HG02870 (cell line): ENCODE results near the gene GLIS1.
"Not testable (repeated sequence)": the region's sequence is repeated elsewhere in the genome, so short reads cannot be mapped to it uniquely, and the experiment has no call there.

Experiments
- ATAC-seq: cut with Tn5 transposase; IDR thresholded peaks from one replicate; pipeline ENCODE4 v1.9.1; 2021; ENCODE audit warnings: mild to moderate bottlenecking, moderate library complexity; ENCODE audit not compliant: unreplicated experiment

Gene GLIS1

GRCh38 chr1:53572065-53572814 lies 166.7 kb downstream of the GLIS1 start:
- ATAC-seq: no peak

DNA sequence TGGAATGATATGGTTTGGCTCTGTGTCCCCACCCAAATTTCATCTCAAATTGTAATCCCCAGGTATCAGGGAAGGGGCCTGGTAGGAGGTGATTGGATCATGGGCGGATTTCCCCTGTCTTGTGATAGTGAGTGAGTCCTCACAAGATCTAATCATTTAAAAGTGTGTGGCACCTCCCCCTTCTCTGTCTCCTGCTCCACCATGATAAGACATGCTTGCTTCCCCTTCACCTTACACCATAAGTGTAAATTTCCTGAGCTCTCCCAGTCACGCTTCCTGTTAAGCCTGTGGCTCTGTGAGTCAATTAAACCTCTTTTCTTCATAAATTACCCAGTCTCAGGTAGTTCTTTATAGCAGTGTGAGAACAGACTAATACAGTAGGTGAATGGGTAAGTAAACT lies 170.4 kb downstream of the GLIS1 start:
- no peak for ATAC-seq

DNA sequence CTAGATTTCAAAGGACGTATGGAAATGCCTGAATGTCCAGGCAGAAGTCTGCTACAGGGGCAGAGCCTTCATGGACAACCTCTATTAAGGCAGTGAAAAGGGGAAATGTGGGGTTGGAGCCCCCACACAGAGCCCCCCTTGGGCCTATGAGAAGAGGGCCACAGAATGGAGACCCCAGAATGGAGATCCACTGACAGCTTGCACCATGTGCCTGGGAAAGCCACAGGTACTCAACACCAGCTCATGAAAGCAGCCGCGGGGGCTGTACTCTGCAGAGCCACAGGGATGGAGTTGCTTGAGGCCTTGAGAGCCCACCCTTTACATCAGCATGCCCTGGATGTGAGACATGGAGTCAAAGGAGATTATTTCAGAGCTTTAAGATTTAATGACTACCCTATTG lies 171.1 kb downstream of the GLIS1 start:
- no peak for ATAC-seq

DNA sequence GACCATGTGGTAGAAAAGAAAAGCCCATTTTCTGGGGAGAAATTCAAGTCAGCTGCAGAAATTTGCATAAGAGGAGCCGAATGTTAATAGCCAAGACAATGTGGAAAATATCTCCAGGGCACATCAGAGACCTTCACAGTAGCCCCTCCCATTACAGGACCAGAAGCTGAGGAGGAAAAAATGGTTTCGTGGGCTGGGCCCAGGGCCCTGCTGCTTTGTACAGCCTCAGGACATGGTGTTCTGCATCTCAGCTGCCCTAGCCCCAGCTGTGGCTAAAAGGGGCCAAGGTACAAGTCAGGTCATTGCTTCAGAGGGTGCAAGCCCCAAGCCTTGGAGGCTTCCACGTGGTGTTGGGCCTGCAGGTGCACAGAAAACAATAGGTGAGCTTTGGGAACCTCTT lies 171.5 kb downstream of the GLIS1 start:
- no peak for ATAC-seq

GRCh38 chr1:53563611-53564010 lies 175.4 kb downstream of the GLIS1 start:
- ATAC-seq: no peak

GRCh38 chr1:53562981-53563379 lies 176.0 kb downstream of the GLIS1 start:
- no peak for ATAC-seq

DNA sequence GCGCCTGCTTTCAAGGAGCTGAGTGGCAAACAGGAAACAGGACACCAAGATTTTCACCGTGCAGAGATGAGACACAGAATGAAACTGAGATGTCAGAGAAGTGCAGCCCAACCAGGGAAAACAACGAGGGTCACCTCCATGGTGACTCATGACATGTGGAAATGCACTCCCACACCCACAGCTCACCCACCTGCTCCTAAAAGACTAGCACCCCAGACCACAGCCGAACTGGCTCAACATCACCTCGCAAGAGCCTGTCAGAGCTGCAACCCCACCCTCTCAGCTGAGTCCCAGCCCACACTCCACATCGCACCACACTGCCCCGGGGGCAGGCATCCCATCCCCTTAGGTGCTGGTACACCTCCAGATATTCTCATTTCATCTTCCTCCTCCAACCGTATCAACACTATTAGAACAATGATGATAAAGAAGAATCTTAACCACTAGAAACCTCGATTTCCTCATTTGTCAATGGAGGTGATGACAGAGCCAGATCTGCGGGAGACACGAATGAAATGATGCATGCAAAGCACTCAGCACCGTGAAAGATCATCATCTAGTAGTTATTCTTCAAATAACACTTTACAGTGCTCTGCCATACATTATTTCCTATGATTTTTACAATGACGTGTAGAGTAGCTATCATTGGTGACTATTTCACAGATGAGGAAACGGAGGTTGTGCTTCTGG lies 176.5 kb downstream of the GLIS1 start:
- no peak for ATAC-seq

- ATAC-seq: no peak
These were observed 177.4 kb downstream of the GLIS1 start for GRCh38 chr1:53561503-53562105.

DNA sequence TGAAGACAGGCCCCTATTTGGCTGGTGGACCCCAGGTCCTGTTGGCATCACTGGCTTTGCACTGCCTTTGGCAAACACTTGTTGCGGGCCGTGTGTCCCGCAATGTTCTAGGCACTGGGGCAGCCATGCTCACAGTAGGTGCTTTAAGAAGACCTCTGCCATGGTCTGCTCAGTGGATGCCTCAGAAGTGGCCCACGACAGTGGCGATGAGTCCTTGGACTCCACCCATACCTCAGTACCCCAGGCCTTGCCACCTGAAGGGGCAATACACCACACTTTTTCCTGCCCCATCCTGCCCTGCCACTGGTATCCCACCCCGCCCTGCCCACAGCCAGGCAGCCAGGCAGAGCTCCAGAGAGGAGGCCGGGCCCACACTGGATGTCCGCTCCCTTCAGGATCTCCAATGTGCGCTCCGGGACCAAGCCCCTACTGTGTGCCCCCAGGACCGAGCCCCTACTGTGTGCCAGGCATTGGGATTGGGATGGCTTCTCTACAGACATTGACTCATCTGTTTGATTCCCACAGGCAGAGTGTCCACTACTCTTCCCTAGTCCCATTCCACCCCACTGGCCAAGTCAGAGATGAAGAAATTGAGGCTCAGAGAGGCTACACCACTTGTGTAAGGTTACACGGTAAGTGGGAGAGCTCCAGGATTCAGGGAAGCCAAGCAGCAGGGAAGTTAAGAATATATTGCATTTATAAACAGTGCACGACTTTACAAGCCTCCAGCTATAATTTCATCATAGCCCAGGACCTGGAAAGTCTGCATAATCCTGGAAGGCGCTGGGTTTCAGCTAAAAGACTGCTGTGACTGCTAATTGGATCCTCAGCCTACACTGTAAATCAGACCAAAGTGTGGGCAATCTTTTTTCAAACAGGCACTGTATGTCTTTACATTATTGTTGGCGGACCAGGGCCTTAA lies 178.1 kb downstream of the GLIS1 start:
- ATAC-seq: no peak

DNA sequence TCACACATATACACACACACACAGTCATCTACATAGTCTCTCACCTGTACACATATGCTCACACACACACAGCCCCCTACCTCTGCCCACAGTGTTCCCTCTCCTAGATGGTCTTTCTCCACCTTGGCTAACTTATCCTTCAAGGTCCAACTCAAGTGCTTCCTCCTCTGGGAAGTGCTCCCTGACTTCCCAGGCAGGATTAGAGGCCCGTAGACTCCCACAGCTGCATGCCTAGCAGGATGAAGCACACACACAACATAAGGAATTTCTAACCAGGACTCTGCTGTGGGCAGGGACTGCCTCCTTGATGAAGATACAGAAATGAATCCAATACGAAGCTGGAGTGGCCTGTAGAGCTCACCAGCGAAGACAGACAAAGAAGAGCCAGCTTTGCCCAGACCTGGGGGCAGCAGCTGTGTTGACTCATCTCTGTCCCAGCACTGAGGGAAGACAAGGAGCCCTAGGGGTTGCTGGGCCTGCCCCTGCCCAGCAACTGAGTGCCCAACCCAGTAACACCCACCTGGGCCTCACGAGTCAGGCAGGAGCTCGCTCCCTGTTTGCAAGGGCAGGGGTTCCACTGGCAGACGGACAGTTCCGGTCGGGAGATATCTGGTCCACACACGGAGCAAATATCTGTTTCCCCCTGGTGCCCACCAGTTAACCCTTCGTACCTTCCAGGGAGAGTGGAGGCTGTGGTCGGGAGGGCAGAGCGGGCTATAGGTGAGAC lies 178.9 kb downstream of the GLIS1 start:
- no peak for ATAC-seq

DNA sequence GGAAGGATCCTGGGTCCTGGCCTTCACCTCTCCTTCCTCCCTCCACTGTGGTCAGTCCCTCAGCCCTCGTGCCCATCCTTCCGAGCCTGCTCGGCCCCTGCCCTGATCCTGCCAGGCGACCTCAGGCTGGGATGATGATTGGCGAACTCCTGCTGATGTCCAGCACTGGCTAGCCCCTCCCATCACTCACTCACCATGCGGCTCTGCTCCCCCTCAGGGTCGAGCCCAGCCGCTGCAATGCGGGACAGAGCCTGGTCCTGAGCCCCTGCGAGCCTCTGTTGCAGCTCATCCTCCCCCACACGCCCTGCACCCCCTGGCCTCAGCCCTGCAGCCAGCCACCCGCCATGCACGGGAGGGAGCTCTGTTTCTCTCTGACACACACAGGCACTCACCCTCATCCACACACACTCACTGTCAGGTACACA lies 179.6 kb downstream of the GLIS1 start:
- no peak for ATAC-seq

- ATAC-seq: no peak
These were observed 180.1 kb downstream of the GLIS1 start for GRCh38 chr1:53558739-53559315.

GRCh38 chr1:53557830-53558738 lies 180.9 kb downstream of the GLIS1 start:
- no peak for ATAC-seq

GRCh38 chr1:53557369-53557768 lies 181.6 kb downstream of the GLIS1 start:
- ATAC-seq: no peak

- ATAC-seq: no peak
These were observed 182.2 kb downstream of the GLIS1 start for GRCh38 chr1:53556657-53557227.

- not testable (repeated sequence) for ATAC-seq
These were observed 183.2 kb downstream of the GLIS1 start for GRCh38 chr1:53555620-53556326.

DNA sequence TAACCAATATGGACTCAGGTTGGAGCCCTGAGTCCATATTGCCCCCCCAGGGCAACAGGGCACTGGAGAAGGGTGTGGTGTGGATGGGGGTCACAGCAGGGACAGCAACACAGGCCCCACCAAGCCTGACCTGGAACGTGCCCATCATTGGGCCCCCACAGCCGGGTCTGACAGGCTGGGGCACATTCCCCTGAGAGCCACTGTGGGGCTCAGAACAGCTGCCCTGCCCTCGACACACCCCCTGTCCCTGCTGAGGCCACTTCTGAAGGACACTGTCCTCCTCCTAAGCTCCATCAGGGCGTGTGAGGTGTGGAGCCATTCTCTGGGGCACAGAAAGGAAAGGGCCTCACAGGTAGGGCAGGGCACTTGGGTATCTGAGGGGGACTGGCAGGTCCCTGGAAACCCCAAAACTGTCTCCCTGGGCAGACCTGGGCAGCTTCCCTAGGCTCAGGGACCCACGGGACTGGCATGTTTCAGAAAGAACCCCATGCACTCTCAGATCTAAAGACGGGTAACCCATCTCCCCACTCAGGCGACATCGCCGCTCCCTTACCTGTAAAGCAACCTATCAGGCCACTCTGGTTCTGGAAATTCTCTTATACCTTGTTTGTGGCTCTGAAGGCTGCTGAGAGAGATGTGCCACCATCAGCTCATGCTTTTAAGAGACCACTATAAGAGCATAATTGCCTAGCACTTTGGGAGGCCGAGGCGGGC lies 184.2 kb downstream of the GLIS1 start:
- no peak for ATAC-seq
